Activated CD4-positive, alpha-beta T cell treated with anti-CD3 and anti-CD28 coated beads, Interleukin-2, Interleukin-6, amounts not matched to agents 100 ng/mL and 50 ng/mL, durations not matched to agents 16 hours and 8 hours (primary cell): ENCODE measurements around the gene DNAAF5.
A peak's percentile ranks its signal among the peaks of the same experiment; 100 is the strongest.

Source experiments
- DNase-seq: peaks from one replicate; pipeline ENCODE4 v3.0.0-alpha.2; 2020

DNAAF5 gene

GRCh38 chr7:770741-771166 is 44.3 kb downstream of the DNAAF5 start:
- no peak for DNase-seq

GRCh38 chr7:771234-772004 is 44.9 kb downstream of the DNAAF5 start:
- DNase-seq, result no peak

DNA sequence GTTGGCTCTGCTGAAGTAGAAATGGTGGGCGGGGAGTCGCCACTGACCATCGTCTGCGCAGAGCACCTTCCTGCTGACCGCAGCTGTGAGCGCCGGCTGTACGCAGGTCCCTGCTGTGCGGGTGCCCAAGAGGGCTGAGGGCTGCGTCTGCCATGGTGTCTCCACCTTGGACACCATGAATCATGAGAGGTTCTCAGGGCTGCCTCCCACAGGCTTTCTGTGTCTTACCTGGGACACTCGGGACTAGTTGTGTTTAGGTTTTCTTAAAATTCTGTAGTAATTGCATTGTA is 45.5 kb downstream of the DNAAF5 start:
- no peak for DNase-seq

GRCh38 chr7:772392-772791 is 45.9 kb downstream of the DNAAF5 start:
- no peak for DNase-seq

DNA sequence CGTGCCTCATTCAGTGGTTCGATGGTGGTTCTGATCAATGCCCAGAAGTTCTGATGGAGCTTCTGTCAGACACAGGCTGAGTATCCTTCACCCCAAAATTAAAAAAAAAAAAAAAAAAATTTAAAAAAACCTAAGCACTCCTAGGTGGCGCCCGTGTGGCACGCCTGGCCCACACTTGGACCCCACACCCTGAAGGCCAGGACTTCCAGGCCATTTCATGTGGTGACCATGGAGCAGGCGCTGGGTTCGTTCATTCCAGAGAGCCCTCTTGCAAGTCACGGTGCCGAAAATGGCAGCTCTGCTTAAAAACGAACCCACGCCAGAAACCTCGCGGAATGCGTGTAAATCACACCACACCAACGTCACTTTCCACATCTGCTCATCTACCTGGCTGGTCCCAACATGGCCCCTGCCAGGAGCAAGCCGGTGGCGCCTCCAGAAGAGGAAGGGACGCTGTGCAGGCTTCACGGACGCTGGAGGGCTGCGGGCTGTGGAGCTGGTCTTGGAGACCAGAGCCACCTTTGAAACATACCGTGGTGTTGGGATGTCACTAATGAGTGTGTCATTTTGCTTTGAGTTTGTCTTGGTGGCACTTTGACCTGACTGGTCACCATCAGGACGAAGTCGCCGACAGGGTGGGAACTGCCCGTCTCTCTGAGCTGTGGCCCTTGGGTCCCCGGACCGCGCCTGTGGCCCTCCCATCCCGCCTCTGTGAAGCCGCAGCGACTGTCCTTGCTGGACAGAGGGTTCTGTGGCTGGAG is 46.5 kb downstream of the DNAAF5 start:
- DNase-seq, result no peak

DNA sequence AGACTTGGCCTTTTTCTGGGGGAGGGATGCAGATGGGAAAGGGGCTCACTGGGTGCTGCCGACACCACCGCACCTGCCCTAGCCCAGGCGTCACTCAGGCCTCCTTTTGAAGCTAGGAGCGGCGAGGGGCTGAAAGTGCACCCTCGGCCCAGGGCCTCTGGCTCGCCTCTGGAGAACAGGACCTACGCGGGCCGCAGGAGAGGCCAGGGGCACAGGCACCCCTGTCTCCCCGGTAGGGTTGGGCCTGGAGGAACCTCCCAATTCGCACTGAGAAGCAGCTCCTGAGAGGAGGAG is 47.1 kb downstream of the DNAAF5 start:
- no peak for DNase-seq

DNA sequence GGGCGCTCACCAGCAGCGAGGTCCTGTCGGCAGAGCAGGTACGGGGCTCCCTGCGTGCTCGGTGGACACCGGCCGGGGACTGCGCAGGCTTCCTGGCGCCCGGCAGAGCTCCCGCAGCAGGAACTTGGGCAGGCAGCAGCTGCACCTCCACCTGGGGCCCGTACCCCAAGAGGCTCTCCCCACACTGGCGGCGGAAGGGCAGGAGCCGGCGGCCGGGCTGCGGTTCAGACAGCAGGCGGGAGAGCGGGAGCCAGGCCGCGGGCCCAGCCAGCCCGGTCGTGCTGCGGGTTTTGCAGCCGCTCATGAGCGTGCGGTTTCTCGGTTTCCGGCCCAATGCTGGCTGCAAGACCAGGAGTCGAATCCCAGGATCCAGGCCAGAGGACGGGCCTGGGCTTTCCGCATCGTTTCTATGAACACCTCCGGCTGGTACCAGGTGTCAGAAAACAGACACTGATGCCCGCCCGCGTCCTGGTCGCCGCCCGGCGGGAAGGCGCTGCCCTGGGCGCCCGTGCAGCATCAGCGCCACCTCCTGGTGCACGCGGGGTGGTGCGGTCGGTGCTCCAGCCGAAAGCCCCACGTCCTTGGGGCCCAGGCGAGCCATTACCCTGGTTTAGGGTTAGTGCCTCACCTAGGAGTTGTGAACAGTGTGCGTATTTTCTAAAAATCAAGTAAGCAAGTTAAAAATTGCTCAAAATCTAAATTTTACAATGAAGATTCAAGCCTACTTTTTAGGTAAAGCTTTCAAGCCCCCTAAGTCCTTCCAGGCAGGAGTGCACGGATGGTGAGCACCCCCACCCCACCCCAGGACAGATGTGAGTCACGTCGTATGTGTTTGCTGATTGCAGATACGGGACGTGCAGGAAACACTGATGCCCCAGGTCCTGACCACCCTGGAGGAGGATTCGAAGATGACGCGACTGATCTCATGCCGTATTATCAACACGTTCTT is 47.9 kb downstream of the DNAAF5 start:
- peak; percentile 74 for DNase-seq

DNA sequence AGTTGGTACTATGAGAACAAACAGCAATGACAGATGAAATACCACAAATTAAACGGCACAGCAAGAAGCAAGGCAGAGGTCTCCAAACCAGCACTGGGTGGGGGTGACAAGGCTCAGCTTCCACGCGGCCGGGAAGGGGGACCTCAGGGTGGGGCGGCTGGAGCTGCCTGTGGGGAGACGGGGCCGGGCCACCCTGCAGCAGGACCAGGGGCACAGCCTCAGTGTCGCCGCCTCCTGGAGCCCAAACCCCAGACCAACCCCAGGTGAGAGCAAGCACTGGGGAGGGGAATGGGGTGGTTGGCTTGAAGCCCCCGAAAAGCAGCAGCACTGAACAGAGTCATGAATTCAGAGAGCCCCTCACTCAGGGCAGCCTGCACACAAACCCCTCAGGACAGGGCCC is 49.9 kb downstream of the DNAAF5 start:
- no peak for DNase-seq

DNA sequence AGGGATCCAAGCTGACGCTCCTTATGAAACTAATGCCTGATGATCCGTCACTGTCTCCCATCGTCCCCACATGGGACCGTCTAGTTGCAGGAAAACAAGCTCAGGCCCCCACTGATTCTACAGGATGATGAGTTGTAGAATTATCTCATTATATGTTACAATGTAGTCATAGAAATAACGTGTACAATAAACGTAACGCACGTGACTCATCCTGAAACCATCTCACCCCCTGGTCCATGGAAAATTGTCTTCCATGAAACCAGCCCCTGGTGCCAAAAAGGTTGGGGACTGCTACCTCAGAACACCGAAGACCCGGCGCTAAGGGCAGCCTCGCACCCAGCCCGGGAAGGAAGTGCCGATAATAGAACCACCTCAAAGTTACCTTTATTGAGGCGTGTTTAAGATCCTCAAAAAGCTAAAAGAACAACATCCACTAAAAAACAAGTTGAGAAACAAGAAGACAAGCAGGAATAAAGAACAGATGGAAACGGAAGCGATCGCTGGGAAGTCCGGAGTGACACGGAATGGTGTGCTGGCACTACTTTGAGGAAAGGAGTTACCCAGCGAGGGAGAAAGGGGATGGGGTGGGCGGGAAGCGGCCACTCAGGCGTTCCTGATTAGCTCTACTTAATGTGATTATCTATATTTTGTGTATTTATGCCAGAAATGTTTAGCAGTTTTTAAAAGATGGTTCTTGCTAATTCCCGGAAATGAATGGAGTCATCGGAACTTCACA is 50.7 kb downstream of the DNAAF5 start:
- no peak for DNase-seq

GRCh38 chr7:777728-778078 is 51.2 kb downstream of the DNAAF5 start:
- no peak for DNase-seq

DNA sequence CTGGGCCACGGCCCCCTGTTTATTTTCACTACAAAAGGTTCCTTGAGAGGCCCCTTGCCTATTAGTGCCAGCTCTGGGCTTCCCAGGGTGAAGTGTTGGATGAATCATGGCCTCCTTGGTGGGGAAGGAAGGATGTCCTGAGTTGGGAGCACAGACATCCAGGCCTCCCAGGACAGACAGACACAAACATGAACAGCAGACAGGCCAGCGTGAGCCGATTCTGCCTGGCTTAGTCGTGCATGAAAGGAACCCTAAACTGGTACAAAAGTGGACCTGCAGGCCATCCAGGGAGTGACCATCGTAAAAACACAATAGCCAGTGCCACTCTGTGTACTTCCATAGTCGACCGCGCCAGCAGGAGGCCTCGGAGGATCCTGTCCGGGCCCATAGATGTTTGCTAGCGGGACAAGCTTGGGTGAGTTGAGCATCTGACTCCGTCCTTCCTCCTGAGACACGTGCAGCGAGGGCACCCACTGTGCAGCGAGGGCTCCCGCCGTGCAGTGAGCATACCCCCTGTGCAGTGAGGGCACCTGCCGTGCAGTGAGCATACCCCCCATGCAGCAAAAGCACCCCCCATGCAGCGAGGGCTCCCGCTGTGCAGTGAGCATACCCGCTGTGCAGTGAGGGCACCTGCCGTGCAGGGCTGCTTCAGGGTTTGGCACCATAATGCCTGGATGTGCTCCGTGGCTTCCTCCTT is 51.9 kb downstream of the DNAAF5 start:
- no peak for DNase-seq

DNA sequence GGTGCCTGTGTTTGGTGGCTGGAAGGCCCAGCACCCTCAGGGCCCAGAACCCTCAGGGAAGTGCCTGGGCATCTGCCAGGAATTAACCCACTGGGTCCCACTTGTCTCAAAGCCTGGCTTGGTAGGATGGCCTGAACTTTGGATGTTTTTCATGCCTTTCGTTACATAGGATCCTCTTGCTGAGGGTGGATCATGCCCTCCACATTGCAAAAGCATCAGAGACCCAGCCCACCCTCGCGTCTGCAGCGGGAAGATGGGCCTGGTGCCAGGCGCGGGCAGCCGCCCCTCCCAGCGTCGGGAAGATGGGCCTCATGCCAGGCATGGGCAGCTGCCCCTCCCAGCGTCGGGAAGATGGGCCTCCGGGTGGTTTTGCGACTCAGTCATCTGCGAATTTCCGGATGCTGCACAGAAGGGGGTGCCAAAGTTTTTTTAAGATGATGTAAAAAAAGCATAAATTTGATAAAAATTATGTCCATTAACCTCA is 52.5 kb downstream of the DNAAF5 start:
- no peak for DNase-seq

GRCh38 chr7:779480-779879 is 53.0 kb downstream of the DNAAF5 start:
- DNase-seq, result no peak

GRCh38 chr7:780081-780480 is 53.6 kb downstream of the DNAAF5 start:
- no peak for DNase-seq

GRCh38 chr7:780516-780915 is 54.0 kb downstream of the DNAAF5 start:
- no peak for DNase-seq

- DNase-seq, result no peak
Measured at GRCh38 chr7:781186-781849, 54.8 kb downstream of the DNAAF5 start.

GRCh38 chr7:781936-782529 is 55.5 kb downstream of the DNAAF5 start:
- DNase-seq, result no peak

GRCh38 chr7:782718-783449 is 56.4 kb downstream of the DNAAF5 start:
- DNase-seq, result no peak

DNA sequence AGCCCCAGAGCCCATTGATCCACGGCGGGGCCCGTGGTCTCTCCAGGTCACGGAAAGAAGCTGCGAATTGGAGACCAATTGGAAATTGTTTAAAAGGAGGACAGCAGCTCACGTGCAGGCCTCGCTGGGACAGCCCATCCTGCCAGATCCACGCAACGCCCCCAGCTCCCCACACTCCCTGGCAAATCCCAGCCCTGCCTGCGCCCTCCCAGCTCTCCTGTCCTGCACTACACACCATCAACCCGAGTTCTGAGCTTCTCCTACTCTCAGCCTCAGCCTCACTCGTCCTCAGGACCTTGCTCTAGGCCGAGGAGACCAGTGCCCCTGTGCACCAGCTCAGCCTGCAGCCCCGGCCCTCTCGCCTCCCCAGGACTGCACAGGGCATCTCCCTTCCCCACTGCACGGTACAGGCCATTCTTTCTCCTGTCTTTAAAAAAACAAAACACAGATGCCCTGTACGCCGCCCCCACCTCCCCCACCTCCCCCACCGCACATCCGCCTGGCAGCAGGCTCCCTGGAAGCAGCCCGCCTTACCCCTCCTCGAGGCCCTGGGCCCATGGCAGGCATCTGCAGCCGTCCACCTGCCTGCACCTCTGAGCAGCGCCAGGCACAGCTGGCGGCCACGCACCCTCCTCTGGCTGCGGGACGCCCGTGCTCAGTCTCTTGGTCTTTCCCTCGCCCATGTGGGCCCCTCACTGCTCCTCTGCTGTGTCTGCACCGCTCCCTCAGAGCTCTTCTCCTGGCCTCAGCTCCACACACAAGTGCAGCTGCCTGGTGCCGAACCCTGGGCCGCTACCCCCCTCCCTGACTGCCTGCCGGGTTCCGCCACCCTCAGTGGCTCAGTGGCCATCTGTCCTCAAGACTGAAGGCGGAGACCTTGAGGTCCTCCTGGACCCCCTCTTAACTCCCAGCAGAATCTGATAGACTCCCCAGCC is 57.3 kb downstream of the DNAAF5 start:
- DNase-seq, result no peak
